ENCODE data around the gene PCDHB16.

GRCh38 chr5:141149812-141150211 lies 32.4 kb upstream of the PCDHB16 start, which contains the start of gene PCDHB6:
- no peak for TF ChIP-seq CTCF (IDR thresholded peaks at IDR 0.05)
- no peak for TF ChIP-seq POLR2A (IDR thresholded peaks at IDR 0.05)
- no peak for TF ChIP-seq POLR2AphosphoS5 (IDR thresholded peaks at IDR 0.05)
